ENCODE measurements around the gene CRISP1. TPM values are rescaled to one million over a fixed set of nuclear protein-coding genes. Genes with fewer than 3 reads are reported as not detected.
"Not testable (repeated sequence)": the region's sequence is repeated elsewhere in the genome, so short reads cannot be mapped to it uniquely, and the experiment has no call there.

CRISP1 gene
- polyA plus RNA-seq, 4 donors: 0.13 TPM; not detected in 3

- DNase-seq (ENCODE audit: low read depth in 4 of 4, low spot score in 3 of 4): no peak
Measured at GRCh38 chr6:49847014-49847413, 19.3 kb downstream of the CRISP1 start.

GRCh38 chr6:49841424-49841823 is 24.9 kb downstream of the CRISP1 start:
- no peak for DNase-seq (ENCODE audit: low read depth in 4 of 4, low spot score in 3 of 4)

- DNase-seq (ENCODE audit: low read depth in 4 of 4, low spot score in 3 of 4): no peak
Measured at GRCh38 chr6:49839957-49840356, 26.4 kb downstream of the CRISP1 start.

- DNase-seq (ENCODE audit: low read depth in 4 of 4, low spot score in 3 of 4): no peak
Measured at GRCh38 chr6:49839162-49839561, 27.2 kb downstream of the CRISP1 start.

GRCh38 chr6:49835140-49835539 is 31.2 kb downstream of the CRISP1 start:
- DNase-seq (ENCODE audit: low read depth in 4 of 4, low spot score in 3 of 4): no peak

GRCh38 chr6:49833386-49833785 is 32.9 kb downstream of the CRISP1 start:
- DNase-seq (ENCODE audit: low read depth in 4 of 4, low spot score in 3 of 4): no peak

- DNase-seq (ENCODE audit: low read depth in 4 of 4, low spot score in 3 of 4): no peak
Measured at GRCh38 chr6:49826743-49827406, 39.5 kb downstream of the CRISP1 start.

GRCh38 chr6:49815166-49815565 is 51.2 kb downstream of the CRISP1 start:
- DNase-seq (ENCODE audit: low read depth in 4 of 4, low spot score in 3 of 4): no peak

- no peak for DNase-seq (ENCODE audit: low read depth in 4 of 4, low spot score in 3 of 4)
Measured at GRCh38 chr6:49813248-49813647, 53.1 kb downstream of the CRISP1 start.

GRCh38 chr6:49806145-49806544 is 60.2 kb downstream of the CRISP1 start:
- DNase-seq (ENCODE audit: low read depth in 4 of 4, low spot score in 3 of 4): no peak

GRCh38 chr6:49805246-49805645 is 61.1 kb downstream of the CRISP1 start:
- DNase-seq (ENCODE audit: low read depth in 4 of 4, low spot score in 3 of 4): no peak

GRCh38 chr6:49801525-49801924 is 64.8 kb downstream of the CRISP1 start:
- DNase-seq (ENCODE audit: low read depth in 4 of 4, low spot score in 3 of 4): no peak

GRCh38 chr6:49799090-49799489 is 67.2 kb downstream of the CRISP1 start:
- no peak for DNase-seq (ENCODE audit: low read depth in 4 of 4, low spot score in 3 of 4)

GRCh38 chr6:49796842-49797455 is 69.4 kb downstream of the CRISP1 start:
- not testable (repeated sequence) for DNase-seq (ENCODE audit: low read depth in 4 of 4, low spot score in 3 of 4)

GRCh38 chr6:49790341-49790740 is 76.0 kb downstream of the CRISP1 start:
- no peak for DNase-seq (ENCODE audit: low read depth in 4 of 4, low spot score in 3 of 4)

GRCh38 chr6:49787176-49787575 is 79.2 kb downstream of the CRISP1 start, which contains the start of gene PGK2:
PGK2 (minus strand) TSS chr6:49787285; CDS start chr6:49787187, 98 bp downstream.
- no peak for DNase-seq (ENCODE audit: low read depth in 4 of 4, low spot score in 3 of 4)

GRCh38 chr6:49784272-49784671 is 82.1 kb downstream of the CRISP1 start:
- no peak for DNase-seq (ENCODE audit: low read depth in 4 of 4, low spot score in 3 of 4)

Other genes starting within 250 kb of the CRISP1 start
- gene RHAG, start 229.7 kb downstream of the CRISP1 start, polyA plus RNA-seq (ENCODE audit: insufficient read length in 4 of 4): 1 to 10 TPM in 2 of 4 donors, under 1 TPM in 2; 0.63 to 5.6 (median 0.93) TPM
- gene CRISP2, start 153.0 kb downstream of the CRISP1 start, polyA plus RNA-seq (ENCODE audit: insufficient read length in 4 of 4): under 1 TPM in 1 of 4 donors, not detected in 3; 0.14 TPM
- gene CRISP3, start 122.1 kb downstream of the CRISP1 start, polyA plus RNA-seq (ENCODE audit: insufficient read length in 4 of 4): under 1 TPM; 0.10 to 0.46 (median 0.32) TPM
- gene PGK2, start 79.2 kb downstream of the CRISP1 start, polyA plus RNA-seq (ENCODE audit: insufficient read length in 4 of 4): not detected
- not detected for gene DEFB114, start 97.6 kb upstream of the CRISP1 start, polyA plus RNA-seq (ENCODE audit: insufficient read length in 4 of 4)
- gene DEFB113, start 103.1 kb upstream of the CRISP1 start, polyA plus RNA-seq (ENCODE audit: insufficient read length in 4 of 4): not detected
- gene DEFB110, start 155.5 kb upstream of the CRISP1 start, polyA plus RNA-seq (ENCODE audit: insufficient read length in 4 of 4): not detected
- not detected for gene DEFB112, start 183.4 kb upstream of the CRISP1 start, polyA plus RNA-seq (ENCODE audit: insufficient read length in 4 of 4)

Measured in left renal pelvis (tissue), 4 donors.